MM.1S (cell line): Measurements from ENCODE around the gene FARS2.

Experiments used
- DNase-seq: peaks from one replicate; pipeline ENCODE4 v3.0.0-alpha.2; 2015
- H2AFZ ChIP-seq: fragments of 300-600 bp; sonication (generic); 2 replicates; pipeline ENCODE4 v1.6.0; 2016; ENCODE audit warnings: antibody characterized with exemption, low read length
- H3F3A ChIP-seq: fragments of 300-600 bp; sonication (generic); 2 replicates; pipeline ENCODE4 v1.6.1; 2016; ENCODE audit warnings: mild to moderate bottlenecking, antibody characterized with exemption, low read length, moderate library complexity, mixed read lengths; ENCODE audit not compliant: insufficient read depth
- H3K27ac ChIP-seq: fragments of 300-600 bp; sonication (generic); 2 replicates; pipeline ENCODE4 v1.5.1; 2016; ENCODE audit warnings: mild to moderate bottlenecking, low read length
- H3K27me3 ChIP-seq: fragments of 300-600 bp; sonication (generic); replicated peaks from 2 replicates; pipeline ENCODE4 v1.6.0; 2016; ENCODE audit warnings: low read length; ENCODE audit not compliant: insufficient read depth
- H3K36me3 ChIP-seq: fragments of 300-600 bp; sonication (generic); replicated peaks from 2 replicates; pipeline ENCODE4 v1.6.1; 2016; ENCODE audit warnings: mild to moderate bottlenecking, low read length, mixed read lengths; ENCODE audit not compliant: insufficient read depth
- H3K4me1 ChIP-seq: fragments of 300-600 bp; sonication (generic); 2 replicates; pipeline ENCODE4 v1.6.1; 2016; ENCODE audit warnings: low read length, mixed read lengths
- H3K4me2 ChIP-seq: fragments of 300-600 bp; sonication (generic); 2 replicates; pipeline ENCODE4 v1.6.0; 2016; ENCODE audit warnings: low read depth, low read length
- H3K4me3 ChIP-seq: fragments of 300-600 bp; sonication (generic); 2 replicates; pipeline ENCODE4 v1.5.1; 2016; ENCODE audit warnings: low read length, mixed read lengths
- H3K79me2 ChIP-seq: fragments of 300-600 bp; sonication (generic); 2 replicates; pipeline ENCODE4 v1.6.1; 2016; ENCODE audit warnings: mixed run types, low read length, mixed read lengths
- H3K9ac ChIP-seq: fragments of 300-600 bp; sonication (generic); 2 replicates; pipeline ENCODE4 v1.6.1; 2016; ENCODE audit warnings: low read length, mixed read lengths
- H3K9me2 ChIP-seq: fragments of 300-600 bp; sonication (generic); replicated peaks from 2 replicates; pipeline ENCODE4 v1.6.1; 2016; ENCODE audit warnings: mild to moderate bottlenecking, low read length, mixed read lengths; ENCODE audit not compliant: insufficient read depth
- H3K9me3 ChIP-seq: fragments of 300-600 bp; sonication (generic); replicated peaks from 2 replicates; pipeline ENCODE4 v1.6.1; 2016; ENCODE audit warnings: mild to moderate bottlenecking, low read length, mixed read lengths; ENCODE audit not compliant: insufficient read depth
- H4K20me1 ChIP-seq: fragments of 300-600 bp; sonication (generic); 2 replicates; pipeline ENCODE4 v1.6.1; 2016; ENCODE audit warnings: mild to moderate bottlenecking, low read length, moderate library complexity, mixed read lengths; ENCODE audit not compliant: insufficient read depth
- EZH2 ChIP-seq: fragments of 300-600 bp; sonication (generic); optimal IDR thresholded peaks from 2 replicates; pipeline ENCODE3; 2017; ENCODE audit warnings: low read depth, mild to moderate bottlenecking, antibody characterized with exemption, low read length, mixed read lengths
- EZH2phosphoT487 ChIP-seq: fragments of 300-600 bp; sonication (generic); IDR thresholded peaks from 2 replicates; pipeline ENCODE4 v1.6.1; 2018; ENCODE audit warnings: antibody characterized with exemption, low read length
- TF ChIP-seq, protein P1 (sequence below): fragments of 300-600 bp; sonication (generic); IDR thresholded peaks from 2 replicates; pipeline ENCODE4 v1.5.1; 2016; ENCODE audit warnings: antibody characterized with exemption, low read length, mixed read lengths

The FARS2 gene

DNA sequence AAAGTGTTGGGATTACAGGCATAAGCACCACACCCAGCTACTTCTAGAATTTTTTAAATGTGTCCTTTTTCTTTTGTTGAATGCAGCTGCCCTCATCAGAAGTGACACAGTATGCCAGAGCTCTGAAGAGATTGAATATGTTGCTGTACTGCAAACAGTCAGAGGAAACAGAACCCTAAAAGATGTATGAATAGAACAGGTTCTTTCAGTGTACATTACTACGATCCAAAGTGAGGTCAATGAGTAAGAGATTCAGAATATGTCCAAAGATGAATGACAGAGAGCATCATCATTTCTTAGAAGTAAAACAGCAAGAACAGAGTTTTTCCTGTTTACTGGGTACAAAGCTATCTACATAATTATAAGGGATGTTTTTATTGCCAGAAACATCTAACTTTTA is 476.9 kb downstream of the FARS2 start:
- Histone ChIP-seq H3K9ac (no peak overlapping the region), H3K4me1 (no peaks in the 10 kb centered on the region), H3K4me3 (no peak overlapping the region), H3K27me3 (no peaks in the 10 kb centered on the region), H3K36me3 (no peaks in the 10 kb centered on the region), H3K4me2 (no peak overlapping the region), H4K20me1 (no peaks in the 10 kb centered on the region), H3K9me3 (no peaks in the 10 kb centered on the region), H2AFZ (no peak overlapping the region), H3K9me2 (no peaks in the 10 kb centered on the region), H3K79me2 (no peaks in the 10 kb centered on the region), H3K27ac (no peak overlapping the region), H3F3A (no peaks in the 10 kb centered on the region)
- no peak for DNase-seq
- TF ChIP-seq, protein P1, sequence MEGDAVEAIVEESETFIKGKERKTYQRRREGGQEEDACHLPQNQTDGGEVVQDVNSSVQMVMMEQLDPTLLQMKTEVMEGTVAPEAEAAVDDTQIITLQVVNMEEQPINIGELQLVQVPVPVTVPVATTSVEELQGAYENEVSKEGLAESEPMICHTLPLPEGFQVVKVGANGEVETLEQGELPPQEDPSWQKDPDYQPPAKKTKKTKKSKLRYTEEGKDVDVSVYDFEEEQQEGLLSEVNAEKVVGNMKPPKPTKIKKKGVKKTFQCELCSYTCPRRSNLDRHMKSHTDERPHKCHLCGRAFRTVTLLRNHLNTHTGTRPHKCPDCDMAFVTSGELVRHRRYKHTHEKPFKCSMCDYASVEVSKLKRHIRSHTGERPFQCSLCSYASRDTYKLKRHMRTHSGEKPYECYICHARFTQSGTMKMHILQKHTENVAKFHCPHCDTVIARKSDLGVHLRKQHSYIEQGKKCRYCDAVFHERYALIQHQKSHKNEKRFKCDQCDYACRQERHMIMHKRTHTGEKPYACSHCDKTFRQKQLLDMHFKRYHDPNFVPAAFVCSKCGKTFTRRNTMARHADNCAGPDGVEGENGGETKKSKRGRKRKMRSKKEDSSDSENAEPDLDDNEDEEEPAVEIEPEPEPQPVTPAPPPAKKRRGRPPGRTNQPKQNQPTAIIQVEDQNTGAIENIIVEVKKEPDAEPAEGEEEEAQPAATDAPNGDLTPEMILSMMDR = no peak
- TF ChIP-seq EZH2phosphoT487 = no peak
- no peak for TF ChIP-seq EZH2

- Histone ChIP-seq H3K9ac (no peak overlapping the region), H3K9me2 (no peaks in the 10 kb centered on the region), H4K20me1 (no peaks in the 10 kb centered on the region), H3K9me3 (no peaks in the 10 kb centered on the region), H3K4me2 (no peak overlapping the region), H2AFZ (no peak overlapping the region), H3K36me3 (no peaks in the 10 kb centered on the region), H3K4me1 (no peaks in the 10 kb centered on the region), H3K4me3 (no peak overlapping the region), H3K27me3 (no peaks in the 10 kb centered on the region), H3K79me2 (no peaks in the 10 kb centered on the region), H3K27ac (no peak overlapping the region), H3F3A (no peaks in the 10 kb centered on the region)
- TF ChIP-seq EZH2phosphoT487 (no peak), EZH2 (no peak)
- TF ChIP-seq, protein P1 = no peak
- DNase-seq = no peak
Observed at GRCh38 chr6:5744497-5744896, 483.2 kb downstream of the FARS2 start.

GRCh38 chr6:5745081-5745480 is 483.8 kb downstream of the FARS2 start:
- H3F3A ChIP-seq = no peaks in the 10 kb centered on the region
- H3K27ac ChIP-seq = no peak overlapping the region
- H3K4me3 ChIP-seq = no peak overlapping the region
- no peak overlapping the region for H3K4me2 ChIP-seq
- H3K9me2 ChIP-seq = no peaks in the 10 kb centered on the region
- TF ChIP-seq EZH2phosphoT487 = no peak
- TF ChIP-seq, protein P1 = no peak
- no peak for TF ChIP-seq EZH2
- no peaks in the 10 kb centered on the region for H3K27me3 ChIP-seq
- no peaks in the 10 kb centered on the region for H3K79me2 ChIP-seq
- no peaks in the 10 kb centered on the region for H4K20me1 ChIP-seq
- DNase-seq = no peak
- H3K9ac ChIP-seq = no peak overlapping the region
- H3K36me3 ChIP-seq = no peaks in the 10 kb centered on the region
- no peaks in the 10 kb centered on the region for H3K4me1 ChIP-seq
- H3K9me3 ChIP-seq = no peaks in the 10 kb centered on the region
- H2AFZ ChIP-seq = no peak overlapping the region
